ENCODE data around the gene KCNJ3.

GRCh38 chr2:154696810-154697417, 1.6 kb upstream of the KCNJ3 start:
- no peak for TF ChIP-seq POLR2AphosphoS5 (IDR thresholded peaks at IDR 0.05)
- TF ChIP-seq CTCF (IDR thresholded peaks at IDR 0.05), result no peak
